ENCODE measurements around the gene AIG1. TPM values are rescaled to one million over a fixed set of nuclear protein-coding genes. Genes with fewer than 3 reads are reported as not detected.
"Not testable (repeated sequence)": the region's sequence is repeated elsewhere in the genome, so short reads cannot be mapped to it uniquely, and the experiment has no call there.

Gene AIG1
- polyA plus RNA-seq, 1 experiment = 65.1 TPM

DNA sequence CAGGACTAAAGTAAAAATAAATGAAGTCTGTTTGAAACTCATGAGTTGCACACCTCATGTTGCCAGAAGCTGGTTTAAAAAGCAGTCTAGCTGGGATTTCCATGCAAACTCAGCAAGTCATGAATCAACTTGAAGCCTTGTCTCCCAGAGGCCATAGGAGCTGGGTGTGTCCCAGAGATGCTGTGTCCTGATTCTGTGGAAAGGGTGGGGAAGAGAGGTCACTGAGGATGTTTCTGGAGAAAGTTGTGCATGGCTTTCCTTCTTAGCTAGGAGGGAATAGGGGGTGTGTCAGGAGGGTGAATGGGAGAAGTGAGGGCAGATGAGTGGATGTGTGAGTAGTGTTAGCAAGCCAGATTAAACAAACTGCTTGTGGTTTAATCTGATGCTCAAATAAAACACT lies 278.5 kb downstream of the AIG1 start:
- no peak for DNase-seq (ENCODE audit: low read depth, low spot score)
- peaks cover 4% of the 10 kb centered on the region for H3K9me3 ChIP-seq (ENCODE audit: control insufficient read depth, insufficient read depth, low read length)
- TF ChIP-seq, protein P1, sequence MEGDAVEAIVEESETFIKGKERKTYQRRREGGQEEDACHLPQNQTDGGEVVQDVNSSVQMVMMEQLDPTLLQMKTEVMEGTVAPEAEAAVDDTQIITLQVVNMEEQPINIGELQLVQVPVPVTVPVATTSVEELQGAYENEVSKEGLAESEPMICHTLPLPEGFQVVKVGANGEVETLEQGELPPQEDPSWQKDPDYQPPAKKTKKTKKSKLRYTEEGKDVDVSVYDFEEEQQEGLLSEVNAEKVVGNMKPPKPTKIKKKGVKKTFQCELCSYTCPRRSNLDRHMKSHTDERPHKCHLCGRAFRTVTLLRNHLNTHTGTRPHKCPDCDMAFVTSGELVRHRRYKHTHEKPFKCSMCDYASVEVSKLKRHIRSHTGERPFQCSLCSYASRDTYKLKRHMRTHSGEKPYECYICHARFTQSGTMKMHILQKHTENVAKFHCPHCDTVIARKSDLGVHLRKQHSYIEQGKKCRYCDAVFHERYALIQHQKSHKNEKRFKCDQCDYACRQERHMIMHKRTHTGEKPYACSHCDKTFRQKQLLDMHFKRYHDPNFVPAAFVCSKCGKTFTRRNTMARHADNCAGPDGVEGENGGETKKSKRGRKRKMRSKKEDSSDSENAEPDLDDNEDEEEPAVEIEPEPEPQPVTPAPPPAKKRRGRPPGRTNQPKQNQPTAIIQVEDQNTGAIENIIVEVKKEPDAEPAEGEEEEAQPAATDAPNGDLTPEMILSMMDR (IDR thresholded peaks at IDR 0.05; ENCODE audit: low read depth, low read length) = no peak
- H3K27ac ChIP-seq (ENCODE audit: low read depth, low read length) = no peak overlapping the region
- ChIA-PET CTCF (no interaction called here), POLR2A (no interaction called here)
- no peaks in the 10 kb centered on the region for H3K27me3 ChIP-seq (ENCODE audit: control insufficient read depth, insufficient read depth, low read length)
- no peak overlapping the region for H3K4me3 ChIP-seq (ENCODE audit: low read depth, low read length)

DNA sequence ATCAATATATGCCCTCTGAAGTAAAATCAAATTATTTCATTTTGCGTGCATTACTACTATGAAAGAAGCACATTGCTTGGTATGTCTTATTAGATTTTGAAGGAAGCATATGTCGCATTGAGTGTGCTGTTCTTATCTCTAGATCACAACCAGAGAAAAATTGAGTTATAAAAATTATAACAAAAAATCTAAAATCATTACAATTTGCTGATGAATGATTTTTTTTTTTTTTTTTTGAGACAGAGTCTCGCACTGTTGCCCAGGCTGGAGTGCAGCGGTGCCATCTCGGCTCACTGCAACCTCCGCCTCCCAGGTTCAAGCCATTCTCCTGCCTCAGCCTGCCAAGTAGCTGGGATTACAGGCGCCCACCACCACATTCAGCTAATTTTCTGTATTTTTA lies 284.8 kb downstream of the AIG1 start:
- H3K4me3 ChIP-seq (ENCODE audit: low read depth, low read length); H3K9me3 ChIP-seq (ENCODE audit: control insufficient read depth, insufficient read depth, low read length); POLR2A ChIA-PET; H3K27me3 ChIP-seq (ENCODE audit: control insufficient read depth, insufficient read depth, low read length); DNase-seq (ENCODE audit: low read depth, low spot score); H3K27ac ChIP-seq (ENCODE audit: low read depth, low read length); CTCF ChIA-PET: not testable (repeated sequence)

DNA sequence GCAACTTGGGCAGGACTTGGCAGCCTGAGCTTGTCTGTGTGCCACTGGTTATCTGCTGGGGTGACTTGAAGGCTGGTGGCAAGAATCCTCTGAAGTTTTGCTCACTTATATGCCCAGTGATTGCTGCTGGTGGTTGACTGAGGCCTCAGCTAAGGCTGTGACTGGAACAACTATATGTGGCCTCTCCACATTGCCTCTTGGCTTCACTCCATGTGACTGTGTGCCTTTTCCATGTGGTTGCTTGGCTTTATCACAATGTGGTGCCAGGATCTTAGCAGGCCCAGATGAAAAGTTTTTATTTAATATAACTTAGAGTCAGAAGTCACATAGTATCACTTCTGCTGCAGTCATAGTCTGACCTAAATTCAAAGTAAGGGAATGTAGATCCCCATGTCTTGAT lies 285.3 kb downstream of the AIG1 start:
- no peaks in the 10 kb centered on the region for H3K27me3 ChIP-seq (ENCODE audit: control insufficient read depth, insufficient read depth, low read length)
- ChIA-PET POLR2A (no interaction called here), CTCF (no interaction called here)
- TF ChIP-seq, protein P1 (IDR thresholded peaks at IDR 0.05; ENCODE audit: low read depth, low read length) = no peak
- H3K27ac ChIP-seq (ENCODE audit: low read depth, low read length) = no peak overlapping the region
- no peak for DNase-seq (ENCODE audit: low read depth, low spot score)
- H3K4me3 ChIP-seq (ENCODE audit: low read depth, low read length) = no peak overlapping the region
- H3K9me3 ChIP-seq (ENCODE audit: control insufficient read depth, insufficient read depth, low read length) = no peaks in the 10 kb centered on the region; the same call in 1 of the 2 replicates

DNA sequence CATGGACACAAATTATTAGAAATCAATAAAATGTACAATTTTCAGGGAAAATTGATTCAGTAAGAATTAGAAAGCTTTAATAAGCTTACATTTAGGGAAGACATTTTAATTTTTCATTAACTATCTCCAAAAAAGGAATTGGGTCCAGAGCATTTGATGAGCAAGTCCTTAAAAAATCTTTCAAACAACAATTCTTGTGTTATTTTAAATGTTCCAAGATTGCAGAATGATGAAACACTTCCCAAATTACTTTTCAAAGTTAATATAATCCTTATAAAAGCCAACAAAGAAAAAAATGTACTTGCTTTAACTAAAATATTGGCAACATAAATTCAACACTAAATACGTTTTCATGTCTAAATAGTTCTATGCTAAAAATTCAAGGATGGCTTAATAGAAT lies 287.8 kb downstream of the AIG1 start:
- Histone ChIP-seq H3K4me3 (ENCODE audit: low read depth, low read length) (no peak overlapping the region), H3K27ac (ENCODE audit: low read depth, low read length) (no peak overlapping the region), H3K27me3 (ENCODE audit: control insufficient read depth, insufficient read depth, low read length) (no peaks in the 10 kb centered on the region), H3K9me3 (ENCODE audit: control insufficient read depth, insufficient read depth, low read length) (no peaks in the 10 kb centered on the region)
- ChIA-PET POLR2A (no interaction called here), CTCF (no interaction called here)
- TF ChIP-seq, protein P1 (IDR thresholded peaks at IDR 0.05; ENCODE audit: low read depth, low read length) = no peak
- DNase-seq (ENCODE audit: low read depth, low spot score) = no peak

DNA sequence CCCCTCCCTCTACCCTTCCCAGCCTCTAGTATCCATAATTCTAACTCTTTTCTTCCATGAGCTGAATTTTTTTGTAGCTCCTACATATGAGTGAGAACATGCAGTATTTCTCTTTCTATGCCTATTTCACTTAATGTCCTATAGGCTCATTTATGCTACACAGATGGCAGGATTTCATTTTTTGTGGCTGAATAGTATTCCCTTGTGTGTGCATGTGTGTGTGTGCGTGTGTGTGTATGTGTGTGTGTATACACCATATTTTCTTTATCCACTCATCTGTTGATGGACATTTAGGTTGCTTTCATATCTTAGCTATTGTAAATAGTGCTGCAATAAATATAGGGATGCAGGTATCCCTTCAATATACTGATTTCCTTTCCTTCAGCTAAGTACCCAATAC lies 288.8 kb downstream of the AIG1 start:
- TF ChIP-seq, protein P1 (IDR thresholded peaks at IDR 0.05; ENCODE audit: low read depth, low read length) = no peak
- CTCF ChIA-PET = no interaction called here
- no peak for DNase-seq (ENCODE audit: low read depth, low spot score)
- Histone ChIP-seq H3K4me3 (ENCODE audit: low read depth, low read length) (no peak overlapping the region), H3K9me3 (ENCODE audit: control insufficient read depth, insufficient read depth, low read length) (no peaks in the 10 kb centered on the region), H3K27me3 (ENCODE audit: control insufficient read depth, insufficient read depth, low read length) (no peaks in the 10 kb centered on the region), H3K27ac (ENCODE audit: low read depth, low read length) (no peak overlapping the region)
- POLR2A ChIA-PET = no interaction called here

Data from AG04450 (cell line).